ENCODE measurements around the gene PPP1R1B.

PPP1R1B gene

GRCh38 chr17:39673335-39674081, 46.8 kb downstream of the PPP1R1B start:
- Histone ChIP-seq H3K4me1 (ENCODE audit: control insufficient read depth in 5 of 5, insufficient read depth in 5 of 5, low read length in 5 of 5) (peaks cover 5 to 27% (median 23%) of the 10 kb centered on the region in 5 donors), H3K4me3 (ENCODE audit: low read depth in 1 of 5, low read length in 5 of 5) (no peak overlapping the region), H3K27ac (ENCODE audit: low read depth, low read length) (no peak overlapping the region), H3K9me3 (ENCODE audit: control insufficient read depth in 5 of 5, low read length in 5 of 5) (no peaks in the 10 kb centered on the region), H3K36me3 (ENCODE audit: control insufficient read depth in 5 of 5, insufficient read depth in 5 of 5, low read length in 5 of 5) (peaks cover 0 to 17% (median 3%) of the 10 kb centered on the region in 5 donors), H3K9ac (ENCODE audit: low read length in 5 of 5) (no peak overlapping the region), H3K27me3 (ENCODE audit: control insufficient read depth in 5 of 5, insufficient read depth in 4 of 5, low read length in 5 of 5) (peaks cover 19 to 36% (median 28%) of the 10 kb centered on the region in 5 donors)

DNA sequence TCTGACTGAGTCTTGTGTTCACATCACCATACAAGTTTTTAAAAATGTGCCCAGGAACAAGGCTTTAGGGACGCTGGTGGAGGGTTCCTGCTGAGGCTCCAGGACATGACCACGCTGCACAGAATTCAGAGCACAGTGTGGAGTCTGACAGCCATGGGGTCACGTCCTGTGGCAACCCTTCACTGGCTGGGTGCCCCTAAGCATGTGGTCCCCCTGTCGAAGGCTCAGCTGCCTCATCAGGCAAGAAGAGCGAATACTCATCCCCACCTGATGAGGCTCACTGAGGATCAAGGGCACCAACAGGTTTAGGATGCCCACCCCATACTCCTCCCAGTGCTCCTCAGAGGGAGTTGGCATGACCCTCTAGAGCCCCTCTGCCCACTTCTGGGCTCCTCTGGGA, 47.4 kb downstream of the PPP1R1B start:
- Histone ChIP-seq H3K36me3 (ENCODE audit: control insufficient read depth in 5 of 5, insufficient read depth in 5 of 5, low read length in 5 of 5) (peaks cover 0 to 18% (median 3%) of the 10 kb centered on the region in 5 donors), H3K27ac (ENCODE audit: low read depth, low read length) (no peak overlapping the region), H3K4me1 (ENCODE audit: control insufficient read depth in 5 of 5, insufficient read depth in 5 of 5, low read length in 5 of 5) (peaks cover 3 to 25% (median 20%) of the 10 kb centered on the region in 5 donors), H3K27me3 (ENCODE audit: control insufficient read depth in 5 of 5, insufficient read depth in 4 of 5, low read length in 5 of 5) (peaks cover 19 to 32% (median 24%) of the 10 kb centered on the region in 5 donors), H3K4me3 (ENCODE audit: low read depth in 1 of 5, low read length in 5 of 5) (no peak overlapping the region), H3K9ac (ENCODE audit: low read length in 5 of 5) (no peak overlapping the region), H3K9me3 (ENCODE audit: control insufficient read depth in 5 of 5, low read length in 5 of 5) (no peaks in the 10 kb centered on the region)

DNA sequence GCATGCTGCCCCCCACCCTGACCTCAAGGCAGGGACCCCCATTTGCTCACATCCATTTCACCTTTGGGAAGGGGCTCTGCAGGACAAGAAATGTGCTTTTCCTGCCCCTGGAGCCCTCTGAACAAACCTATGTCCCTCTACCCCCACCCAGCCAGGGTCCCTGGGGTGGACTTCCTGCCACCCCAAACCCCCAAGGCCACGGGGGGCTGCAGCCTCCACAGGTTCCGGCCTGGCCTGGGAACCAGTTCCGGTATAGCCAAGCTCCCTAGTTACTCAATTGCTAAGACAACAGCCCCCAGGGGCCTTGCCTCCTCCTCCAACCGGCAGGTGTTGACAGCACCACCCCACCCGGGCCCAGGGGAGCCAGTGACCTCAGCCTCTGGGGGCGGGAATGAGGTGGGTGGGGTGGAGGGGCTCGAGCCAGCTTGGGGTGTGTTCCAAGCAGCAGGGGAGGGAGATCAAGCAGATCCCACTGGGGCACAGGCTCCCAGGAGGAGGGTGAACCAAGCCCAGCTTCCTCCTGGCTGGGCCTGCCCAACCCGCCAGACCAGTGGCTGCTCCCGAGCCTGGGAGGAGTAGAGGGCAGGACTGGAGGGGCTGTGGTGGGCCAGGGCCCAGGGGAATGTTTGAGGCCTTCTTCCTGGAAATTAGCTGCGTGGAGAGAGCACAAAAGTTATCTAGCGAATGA, 48.1 kb downstream of the PPP1R1B start:
- H3K4me3 ChIP-seq (ENCODE audit: low read depth in 1 of 5, low read length in 5 of 5): no peak overlapping the region
- H3K36me3 ChIP-seq (ENCODE audit: control insufficient read depth in 5 of 5, insufficient read depth in 5 of 5, low read length in 5 of 5): peaks cover 0 to 25% (median 8%) of the 10 kb centered on the region in 5 donors
- peaks cover 12 to 25% (median 17%) of the 10 kb centered on the region in 5 donors for H3K27me3 ChIP-seq (ENCODE audit: control insufficient read depth in 5 of 5, insufficient read depth in 4 of 5, low read length in 5 of 5)
- H3K4me1 ChIP-seq (ENCODE audit: control insufficient read depth in 5 of 5, insufficient read depth in 5 of 5, low read length in 5 of 5): peaks cover 3 to 31% (median 20%) of the 10 kb centered on the region in 5 donors
- no peak overlapping the region for H3K9ac ChIP-seq (ENCODE audit: low read length in 5 of 5)
- H3K27ac ChIP-seq (ENCODE audit: low read depth, low read length): no peak overlapping the region
- no peaks in the 10 kb centered on the region for H3K9me3 ChIP-seq (ENCODE audit: control insufficient read depth in 5 of 5, low read length in 5 of 5)

DNA sequence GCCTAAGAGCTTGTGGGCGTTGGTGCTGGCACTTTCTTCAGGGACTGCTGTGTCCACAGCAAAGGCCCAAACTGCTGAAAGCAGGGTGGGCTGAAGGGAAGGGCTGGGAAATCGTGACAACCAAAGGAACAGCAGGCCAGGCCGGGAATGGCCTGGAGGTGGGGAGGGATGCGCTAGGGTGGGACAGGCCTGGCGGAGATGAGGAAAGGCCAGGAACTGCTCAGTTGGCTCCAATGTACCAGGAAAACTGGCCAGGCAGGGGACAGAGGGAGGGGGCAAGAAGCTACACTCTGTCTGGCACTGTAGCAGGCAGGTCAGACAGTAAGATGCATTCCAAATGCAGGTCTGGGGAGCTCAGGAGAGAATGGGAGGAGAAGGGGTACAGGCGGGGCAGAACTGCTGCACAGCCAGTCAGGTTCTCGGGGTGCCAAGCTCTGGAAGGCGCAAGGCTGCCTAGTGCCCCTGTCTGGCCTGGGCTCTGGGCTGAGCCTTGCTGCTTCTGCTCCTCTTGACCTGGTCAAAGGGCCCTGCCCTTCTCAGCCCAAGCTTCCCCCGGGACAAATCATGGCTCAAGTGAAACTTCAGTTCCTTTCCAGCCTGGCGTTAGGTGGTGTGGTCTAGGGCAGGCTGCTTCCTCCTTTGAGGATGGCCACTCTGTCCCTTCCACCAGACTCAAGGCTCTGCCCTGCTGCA, 48.8 kb downstream of the PPP1R1B start:
- Histone ChIP-seq H3K4me3 (ENCODE audit: low read depth in 1 of 5, low read length in 5 of 5) (no peak overlapping the region), H3K27ac (ENCODE audit: low read depth, low read length) (no peak overlapping the region), H3K27me3 (ENCODE audit: control insufficient read depth in 5 of 5, insufficient read depth in 4 of 5, low read length in 5 of 5) (peaks cover 8 to 18% (median 10%) of the 10 kb centered on the region in 5 donors), H3K36me3 (ENCODE audit: control insufficient read depth in 5 of 5, insufficient read depth in 5 of 5, low read length in 5 of 5) (peaks cover 0 to 30% (median 8%) of the 10 kb centered on the region in 5 donors), H3K4me1 (ENCODE audit: control insufficient read depth in 5 of 5, insufficient read depth in 5 of 5, low read length in 5 of 5) (peaks cover 3 to 38% (median 20%) of the 10 kb centered on the region in 5 donors), H3K9me3 (ENCODE audit: control insufficient read depth in 5 of 5, low read length in 5 of 5) (no peaks in the 10 kb centered on the region), H3K9ac (ENCODE audit: low read length in 5 of 5) (no peak overlapping the region)

DNA sequence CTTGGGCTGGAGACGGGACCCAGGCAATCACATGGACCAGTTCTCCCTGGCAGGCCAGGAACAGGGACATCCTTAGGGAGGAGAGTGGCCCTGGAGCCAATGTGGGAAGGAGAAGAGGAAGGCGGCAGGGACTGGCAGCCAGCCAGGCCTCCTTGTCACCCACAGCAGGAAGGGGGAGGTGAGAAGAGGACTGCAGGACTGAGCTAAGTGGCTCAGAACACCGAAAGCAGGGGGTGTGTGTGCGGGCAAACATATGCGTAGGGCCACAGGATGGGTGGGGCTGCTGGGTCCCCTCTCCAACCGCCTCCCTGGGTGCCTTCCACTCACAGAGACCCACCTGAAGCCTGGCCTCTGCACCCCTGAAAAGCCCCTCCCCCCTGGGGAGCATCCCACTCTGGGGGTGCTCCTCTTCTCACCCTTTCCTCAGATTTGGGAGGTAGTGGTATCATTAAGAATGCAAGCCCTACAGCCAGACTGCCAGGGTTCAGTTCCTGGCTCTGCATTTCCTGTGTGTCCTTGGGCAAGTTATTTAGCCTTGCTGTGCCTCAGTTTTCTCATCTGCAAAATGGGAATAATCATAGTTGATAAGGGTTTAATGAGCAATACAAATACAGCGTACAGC, 49.6 kb downstream of the PPP1R1B start:
- Histone ChIP-seq H3K36me3 (ENCODE audit: control insufficient read depth in 5 of 5, insufficient read depth in 5 of 5, low read length in 5 of 5) (peaks cover 0 to 37% (median 13%) of the 10 kb centered on the region in 5 donors), H3K27me3 (ENCODE audit: control insufficient read depth in 5 of 5, insufficient read depth in 4 of 5, low read length in 5 of 5) (peaks cover 1 to 10% (median 4%) of the 10 kb centered on the region in 5 donors), H3K4me1 (ENCODE audit: control insufficient read depth in 5 of 5, insufficient read depth in 5 of 5, low read length in 5 of 5) (peaks cover 3 to 39% (median 20%) of the 10 kb centered on the region in 5 donors), H3K9ac (ENCODE audit: low read length in 5 of 5) (no peak overlapping the region), H3K9me3 (ENCODE audit: control insufficient read depth in 5 of 5, low read length in 5 of 5) (no peaks in the 10 kb centered on the region), H3K4me3 (ENCODE audit: low read depth in 1 of 5, low read length in 5 of 5) (no peak overlapping the region), H3K27ac (ENCODE audit: low read depth, low read length) (no peak overlapping the region)

DNA sequence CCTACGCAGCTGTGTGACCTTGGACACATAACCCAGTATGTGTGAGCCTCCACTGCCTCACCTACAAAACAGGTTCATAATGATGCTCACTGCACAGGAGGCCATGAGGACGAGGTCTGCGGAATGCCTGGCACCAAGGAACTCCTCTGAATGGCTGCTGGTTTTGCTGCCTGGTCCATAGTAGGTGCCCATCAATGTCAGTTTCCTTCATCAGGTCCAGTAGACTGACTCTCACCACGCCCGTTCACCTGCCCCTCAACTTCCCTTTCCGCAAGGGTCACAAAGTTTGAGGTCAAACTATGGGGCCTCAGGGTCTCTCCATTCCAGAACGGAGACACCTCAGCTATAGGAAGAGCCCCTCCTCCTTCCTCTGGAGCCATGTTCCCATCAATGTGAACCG, 50.3 kb downstream of the PPP1R1B start:
- H3K4me3 ChIP-seq (ENCODE audit: low read depth in 1 of 5, low read length in 5 of 5): no peak overlapping the region
- no peak overlapping the region for H3K27ac ChIP-seq (ENCODE audit: low read depth, low read length)
- peaks cover 3 to 34% (median 14%) of the 10 kb centered on the region in 5 donors for H3K4me1 ChIP-seq (ENCODE audit: control insufficient read depth in 5 of 5, insufficient read depth in 5 of 5, low read length in 5 of 5)
- no peaks in the 10 kb centered on the region for H3K9me3 ChIP-seq (ENCODE audit: control insufficient read depth in 5 of 5, low read length in 5 of 5)
- peaks cover 0 to 37% (median 13%) of the 10 kb centered on the region in 5 donors for H3K36me3 ChIP-seq (ENCODE audit: control insufficient read depth in 5 of 5, insufficient read depth in 5 of 5, low read length in 5 of 5)
- H3K27me3 ChIP-seq (ENCODE audit: control insufficient read depth in 5 of 5, insufficient read depth in 4 of 5, low read length in 5 of 5): peaks cover 0 to 3% (median 0%) of the 10 kb centered on the region in 5 donors
- H3K9ac ChIP-seq (ENCODE audit: low read length in 5 of 5): no peak overlapping the region

DNA sequence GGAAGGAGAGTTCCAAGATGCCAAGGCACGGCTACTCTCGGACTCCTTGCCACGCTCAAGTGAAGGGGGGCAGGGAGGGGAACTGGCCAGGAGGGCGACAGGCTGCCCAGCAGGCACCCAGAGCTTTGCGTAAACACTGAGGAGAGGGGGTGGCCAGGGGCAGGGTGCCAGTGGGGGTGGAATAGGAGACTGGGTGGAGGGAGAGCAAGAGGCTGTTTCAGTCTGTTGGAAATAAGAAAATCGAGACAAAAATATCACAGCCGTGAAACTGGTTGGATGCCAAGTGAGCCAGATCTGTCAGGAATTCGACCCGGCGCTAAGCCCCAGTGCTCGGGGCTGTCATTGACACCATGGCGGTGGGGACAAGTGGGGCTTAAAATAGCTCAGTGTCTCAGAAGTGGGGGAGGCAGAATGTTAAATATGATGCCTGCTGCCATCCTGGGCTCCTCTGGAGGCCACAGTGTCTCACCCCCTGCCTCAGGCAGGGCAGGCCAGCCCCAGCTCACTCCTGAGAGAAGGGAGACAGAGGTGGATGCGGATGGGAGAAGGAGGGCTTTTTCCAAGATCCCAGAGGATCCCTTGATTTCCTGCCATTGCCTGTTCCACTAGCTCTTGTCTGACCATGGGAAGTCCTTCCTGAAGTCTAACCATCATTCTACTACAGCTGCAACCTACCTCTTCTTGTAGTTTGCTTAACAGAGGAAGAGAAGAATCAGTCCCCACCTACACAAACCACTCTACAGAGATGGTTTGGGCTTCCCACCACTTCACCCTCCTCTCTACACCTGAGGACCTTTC, 51.0 kb downstream of the PPP1R1B start:
- Histone ChIP-seq H3K36me3 (ENCODE audit: control insufficient read depth in 5 of 5, insufficient read depth in 5 of 5, low read length in 5 of 5) (peaks cover 0 to 37% (median 13%) of the 10 kb centered on the region in 5 donors), H3K27ac (ENCODE audit: low read depth, low read length) (no peak overlapping the region), H3K4me3 (ENCODE audit: low read depth in 1 of 5, low read length in 5 of 5) (no peak overlapping the region), H3K9me3 (ENCODE audit: control insufficient read depth in 5 of 5, low read length in 5 of 5) (no peaks in the 10 kb centered on the region), H3K4me1 (ENCODE audit: control insufficient read depth in 5 of 5, insufficient read depth in 5 of 5, low read length in 5 of 5) (peaks cover 3 to 31% (median 13%) of the 10 kb centered on the region in 5 donors), H3K27me3 (ENCODE audit: control insufficient read depth in 5 of 5, insufficient read depth in 4 of 5, low read length in 5 of 5) (no peaks in the 10 kb centered on the region), H3K9ac (ENCODE audit: low read length in 5 of 5) (no peak overlapping the region)

DNA sequence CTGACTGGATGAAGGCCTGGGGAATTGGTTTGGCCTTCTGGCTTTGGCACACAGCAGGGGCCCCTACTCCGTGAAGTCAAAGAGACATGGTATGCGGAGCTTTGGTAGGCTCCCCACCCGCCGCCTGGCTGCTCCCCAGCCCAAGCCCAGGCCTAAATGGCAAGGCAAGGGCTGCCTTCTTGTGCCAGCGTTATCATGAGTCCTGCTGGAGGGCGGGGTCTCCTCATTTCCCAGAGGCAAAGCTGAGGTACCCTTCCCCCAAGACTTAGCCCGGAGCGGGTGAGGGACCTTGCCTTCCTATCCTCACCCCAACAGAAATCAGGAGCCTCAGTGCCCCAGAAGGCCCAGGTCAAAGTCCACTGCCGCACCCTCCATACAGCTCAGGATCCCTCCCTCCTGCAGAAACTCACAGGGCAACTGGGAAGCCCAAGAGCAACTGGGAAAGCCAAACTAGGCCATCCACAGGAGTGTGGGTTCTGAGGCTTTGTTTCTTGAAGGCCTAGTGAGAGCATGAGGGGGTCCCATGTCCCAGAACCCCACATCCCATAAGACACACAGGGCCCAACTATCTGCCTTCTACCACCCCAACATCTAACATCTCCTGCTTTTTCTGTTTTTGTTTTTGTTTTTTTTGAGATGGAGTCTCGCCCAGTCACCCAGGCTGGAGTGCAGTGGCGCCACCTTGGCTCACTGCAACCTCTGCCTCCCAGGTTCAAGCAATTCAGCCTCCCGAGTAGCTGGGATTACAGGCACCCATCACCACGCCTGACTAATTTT, 51.8 kb downstream of the PPP1R1B start:
- H3K27ac ChIP-seq (ENCODE audit: low read depth, low read length): no peak overlapping the region
- no peaks in the 10 kb centered on the region for H3K9me3 ChIP-seq (ENCODE audit: control insufficient read depth in 5 of 5, low read length in 5 of 5)
- H3K36me3 ChIP-seq (ENCODE audit: control insufficient read depth in 5 of 5, insufficient read depth in 5 of 5, low read length in 5 of 5): peaks cover 0 to 43% (median 19%) of the 10 kb centered on the region in 5 donors
- H3K4me3 ChIP-seq (ENCODE audit: low read depth in 1 of 5, low read length in 5 of 5): no peak overlapping the region
- H3K27me3 ChIP-seq (ENCODE audit: control insufficient read depth in 5 of 5, insufficient read depth in 4 of 5, low read length in 5 of 5): no peaks in the 10 kb centered on the region
- no peak overlapping the region for H3K9ac ChIP-seq (ENCODE audit: low read length in 5 of 5)
- peaks cover 3 to 31% (median 13%) of the 10 kb centered on the region in 5 donors for H3K4me1 ChIP-seq (ENCODE audit: control insufficient read depth in 5 of 5, insufficient read depth in 5 of 5, low read length in 5 of 5)

Data from subcutaneous abdominal adipose tissue (tissue), 5 donors.